K562 treated with DMSO at 1 percent for 48 hours (cell line): ENCODE results near the gene IL1RAP. TPM values are rescaled to one million over a fixed set of nuclear protein-coding genes. Genes with fewer than 3 reads are reported as not detected.

Source experiments
- total RNA-seq: library from RNA; unstranded; fragments of 300-600 nt; gene quantifications from 2 replicates; pipeline ENCODE4 v1.2.3, GENCODE V29; 2022; ENCODE audit warnings: low replicate concordance; ENCODE audit errors: extremely low read depth

IL1RAP gene
- total RNA-seq = not detected in 2 replicates

GRCh38 chr3:190513409-190514370 lies at the start of gene IL1RAP:
Gene IL1RAP (plus strand): TSS chr3:190514085. CDS start chr3:190564290, 50,205 bp downstream.

Other genes starting within 250 kb of the IL1RAP start
- gene CLDN1, start 191.6 kb upstream of the IL1RAP start, total RNA-seq = not detected in 2 replicates
- gene CLDN16, start 125.9 kb upstream of the IL1RAP start, total RNA-seq = not detected in 2 replicates
- gene TMEM207, start 64.2 kb upstream of the IL1RAP start, total RNA-seq = not detected in 2 replicates